Natural killer cell (primary cell): ENCODE data around the gene IQSEC1. TPM values are rescaled to one million over a fixed set of nuclear protein-coding genes. Genes with fewer than 3 reads are reported as not detected.

ENCODE experiments used
- ATAC-seq, 3 donors: fragments of 150-1000 bp in 2 of 3; fragments of 200-7000 bp in 1 of 3; cut with Tn5 transposase; 1 replicate in 1 of 3; 2 replicates in 2 of 3; pipeline ENCODE4 v1.10.0; 2021; ENCODE audit warnings: mild to moderate bottlenecking in 2 of 3, moderate library complexity in 2 of 3
- DNase-seq, 2 donors: peaks; one replicate each; pipeline versions ENCODE4 v3.0.0 to v3.0.0-alpha.2; 2013 to 2021; ENCODE audit warnings: mixed read lengths in 1 of 2
- H3K27ac ChIP-seq: one replicate; pipeline ENCODE4 v1.5.1; 2013; ENCODE audit warnings: mild to moderate bottlenecking, low read length
- H3K27me3 ChIP-seq: one replicate; pipeline ENCODE4 v1.6.1; 2013; ENCODE audit warnings: low read length; ENCODE audit not compliant: control insufficient read depth, insufficient read depth
- H3K36me3 ChIP-seq: one replicate; pipeline ENCODE4 v1.6.1; 2013; ENCODE audit warnings: low read length; ENCODE audit not compliant: control insufficient read depth, insufficient read depth
- H3K4me1 ChIP-seq: one replicate; pipeline ENCODE4 v1.6.1; 2013; ENCODE audit warnings: low read length; ENCODE audit not compliant: control insufficient read depth, insufficient read depth
- H3K4me3 ChIP-seq: one replicate; pipeline ENCODE4 v1.5.1; 2013; ENCODE audit warnings: low read length
- H3K9me3 ChIP-seq: one replicate; pipeline ENCODE4 v1.6.1; 2013; ENCODE audit warnings: low read length; ENCODE audit not compliant: control insufficient read depth, insufficient read depth
- H3K27ac Mint-ChIP-seq, 2 donors: one replicate each; pipeline ENCODE4 v1.8.0; 2022; ENCODE audit warnings: mild to moderate bottlenecking in 2 of 2, mixed read lengths in 2 of 2, moderate library complexity in 1 of 2
- H3K27me3 Mint-ChIP-seq, 2 donors: one replicate each; pipeline ENCODE4 v1.8.0; 2022; ENCODE audit warnings: low read depth in 2 of 2, mixed read lengths in 2 of 2
- H3K36me3 Mint-ChIP-seq: one replicate; pipeline ENCODE4 v1.8.0; 2022; ENCODE audit warnings: mixed read lengths
- H3K4me1 Mint-ChIP-seq, 2 donors: one replicate each; pipeline ENCODE4 v1.8.0; 2022; ENCODE audit warnings: mixed read lengths in 2 of 2
- H3K4me3 Mint-ChIP-seq: one replicate; pipeline ENCODE4 v1.8.0; 2022; ENCODE audit warnings: mild to moderate bottlenecking, moderate library complexity, mixed read lengths
- H3K9me3 Mint-ChIP-seq, 2 donors: one replicate each; pipeline ENCODE4 v1.8.0; 2022; ENCODE audit warnings: mixed read lengths in 2 of 2
- CTCF ChIP-seq: fragments of 200-600 bp; IDR thresholded peaks from one replicate; pipeline ENCODE4 v1.8.0; 2022; ENCODE audit warnings: antibody characterized with exemption
- WGBS: methylation state at CpG from one replicate; pipeline ENCODE4 v1.1.7; 2013; ENCODE audit warnings: missing lambda C conversion rate; ENCODE audit not compliant: insufficient coverage; 5-methylcytosine and 5-hydroxymethylcytosine counted together
- intact Hi-C: fragments of 100-400 bp; cut with micrococcal nuclease; formaldehyde crosslinking; loops from one replicate; pipeline ENCODE4 v1.14.2; 2022
- total RNA-seq, 4 donors: library from RNA; stranded (reverse); fragments of 120-200 nt in 1 of 4; gene quantifications; one replicate each; pipeline versions ENCODE4 v1.2.3 to v1.2.4, GENCODE V29; 2013 to 2022

Gene IQSEC1
- total RNA-seq, 3 donors from 2014 or later (not counting 1 experiment from before 2014, with no cell fraction given) = 124 to 189 (median 138) TPM

DNA sequence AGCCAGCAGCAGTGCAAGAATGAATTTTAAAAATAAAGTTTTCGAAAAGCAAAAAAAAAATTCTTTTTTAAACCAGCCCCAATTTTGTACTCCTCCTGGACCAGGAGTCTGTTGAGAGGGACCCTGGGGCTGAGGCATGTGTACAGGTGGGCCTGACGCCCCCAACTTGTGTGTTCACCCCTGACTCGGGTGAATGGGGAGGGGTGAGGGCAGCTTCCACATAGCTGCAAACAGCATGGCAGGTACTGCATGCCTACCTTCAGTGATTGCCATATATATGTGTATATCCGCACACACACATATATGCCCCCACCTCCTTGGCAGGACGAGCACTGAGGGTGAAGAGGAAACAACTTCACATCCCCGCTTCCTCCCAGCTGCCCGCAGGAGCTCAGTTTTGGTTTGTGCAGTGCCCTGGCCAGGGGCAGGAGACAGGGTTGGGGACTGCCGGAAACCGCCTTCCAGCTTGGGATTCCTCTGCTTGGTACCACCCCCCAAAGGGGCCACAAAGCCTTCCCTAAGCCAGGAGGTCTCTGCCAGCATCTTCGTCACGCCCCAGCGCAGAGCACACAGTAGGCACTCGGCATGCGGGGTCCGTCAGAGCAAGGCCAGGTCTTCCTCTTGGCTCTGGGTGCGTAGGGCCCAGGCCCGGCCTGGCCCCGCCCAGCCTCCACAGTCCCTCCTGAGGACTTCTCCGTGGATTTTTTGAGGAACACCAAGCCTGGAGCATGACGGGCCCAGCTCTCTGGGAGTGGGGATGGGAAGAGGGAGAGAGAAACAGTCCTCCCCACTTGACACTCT is 170.0 kb downstream of the IQSEC1 start:
- Histone ChIP-seq H3K36me3 (peaks cover 83% of the 10 kb centered on the region), H3K9me3 (no peaks in the 10 kb centered on the region), H3K4me3 (no peak overlapping the region), H3K4me1 (peaks cover 42% of the 10 kb centered on the region), H3K27me3 (no peaks in the 10 kb centered on the region), H3K27ac (no peak overlapping the region)
- Mint-ChIP-seq H3K9me3 (no peaks in the 10 kb centered on the region), H3K4me3 (no peak overlapping the region), H3K27me3 (no peaks in the 10 kb centered on the region), H3K36me3 (no peaks in the 10 kb centered on the region), H3K4me1 (peaks cover 11 to 32% of the 10 kb centered on the region in 2 donors), H3K27ac (peak overlapping the region in 1 of 2 donors; percentile 53)
- DNase-seq (no peak), ATAC-seq (peak in 2 of 3 donors; percentile 27 to 28)
- 48% methylated on average over 18 of the region's 20 CpGs for WGBS
- no peak for TF ChIP-seq CTCF
- intact Hi-C loops = no loop called here

GRCh38 chr3:12902181-12902999 is 170.8 kb downstream of the IQSEC1 start:
- no peak overlapping the region for H3K4me3 ChIP-seq
- H3K27ac ChIP-seq = no peak overlapping the region
- Mint-ChIP-seq H3K9me3 (no peaks in the 10 kb centered on the region), H3K4me3 (no peak overlapping the region), H3K27me3 (no peaks in the 10 kb centered on the region), H3K27ac (peak overlapping the region in 1 of 2 donors; percentile 53), H3K4me1 (peaks cover 11 to 32% of the 10 kb centered on the region in 2 donors), H3K36me3 (no peaks in the 10 kb centered on the region)
- H3K36me3 ChIP-seq = peaks cover 75% of the 10 kb centered on the region
- no peaks in the 10 kb centered on the region for H3K9me3 ChIP-seq
- no peaks in the 10 kb centered on the region for H3K27me3 ChIP-seq
- WGBS = 84% methylated on average over 23 of the region's 24 CpGs
- ATAC-seq (no peak), DNase-seq (no peak)
- H3K4me1 ChIP-seq = peaks cover 42% of the 10 kb centered on the region
- no peak for TF ChIP-seq CTCF
- intact Hi-C loops = no loop called here

DNA sequence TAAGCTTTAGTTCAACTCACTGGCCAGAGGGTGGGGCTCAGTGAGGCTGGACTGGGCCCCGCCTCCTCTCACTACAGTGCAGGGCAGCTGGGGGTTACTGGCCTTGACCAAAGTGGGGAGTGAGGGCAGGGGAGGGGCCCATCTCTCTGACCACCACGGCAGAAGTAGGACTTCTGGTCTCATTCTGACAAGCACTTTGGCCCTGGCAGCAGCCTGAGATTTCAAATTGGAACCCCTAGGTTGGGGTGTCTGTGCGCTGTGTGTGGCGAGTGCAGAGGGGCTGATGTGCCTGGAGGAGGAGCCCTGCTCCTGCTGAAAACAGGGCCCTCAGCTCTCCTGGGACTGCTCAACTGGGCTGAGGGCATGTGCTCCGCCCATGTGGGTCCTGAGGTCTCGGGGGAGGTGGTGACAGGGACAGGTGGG is 171.6 kb downstream of the IQSEC1 start:
- H3K36me3 Mint-ChIP-seq = no peaks in the 10 kb centered on the region
- Histone ChIP-seq H3K27me3 (no peaks in the 10 kb centered on the region), H3K9me3 (no peaks in the 10 kb centered on the region), H3K4me3 (no peak overlapping the region), H3K36me3 (peaks cover 68% of the 10 kb centered on the region), H3K4me1 (peaks cover 42% of the 10 kb centered on the region), H3K27ac (no peak overlapping the region)
- H3K27me3 Mint-ChIP-seq = no peaks in the 10 kb centered on the region
- intact Hi-C loops = no loop called here
- no peak overlapping the region for H3K4me3 Mint-ChIP-seq
- DNase-seq (no peak), ATAC-seq (peak in 1 of 3 donors; percentile 30)
- H3K9me3 Mint-ChIP-seq = no peaks in the 10 kb centered on the region
- 64% methylated on average over 6 of the region's 6 CpGs for WGBS
- peaks cover 11 to 32% of the 10 kb centered on the region in 2 donors for H3K4me1 Mint-ChIP-seq
- no peak for TF ChIP-seq CTCF
- H3K27ac Mint-ChIP-seq = peak overlapping the region in 1 of 2 donors; percentile 53
